Spleen (tissue), 7 donors: ENCODE results near the gene NARF.

ENCODE experiments used
- CTCF ChIP-seq, 11 experiments: fragments of 200-600 bp in 7 of 11; fragments of 450-650 bp in 4 of 11; sonication (generic) in 4 of 11; IDR thresholded peaks in 8 of 11; conservative IDR thresholded peaks in 3 of 11; 1 replicate in 7 of 11; 2 replicates in 4 of 11; pipeline versions ENCODE4 v1.4.0 to v1.8.0; 2016 to 2021; ENCODE audit warnings: antibody characterized with exemption in 11 of 11, inconsistent platforms in 4 of 11, mild to moderate bottlenecking in 1 of 11
- POLR2A ChIP-seq, 3 donors: fragments of 450-650 bp; IDR thresholded peaks; one replicate each; pipeline ENCODE4 v1.5.1; 2017; ENCODE audit warnings: antibody characterized with exemption in 3 of 3, mild to moderate bottlenecking in 1 of 3
- POLR2AphosphoS5 ChIP-seq, 3 donors: sonication (generic); formaldehyde crosslinking; IDR thresholded peaks; one replicate each; pipeline ENCODE4 v1.5.1; 2017; ENCODE audit warnings: antibody characterized with exemption in 3 of 3
- donor health status: DM: no; HTN: no; CAD: no; lungs with moderate emphysema.
- donor health status: DM: no; HTN: no; CAD: no.
- donor health status: DM: no; HTN: no; CAD: no.

GRCh38 chr17:82491196-82491530 is 32.6 kb downstream of the NARF start:
- TF ChIP-seq CTCF (IDR thresholded peaks at IDR 0.05 in 8 of 11, conservative IDR thresholded peaks at IDR 0.05 in 3 of 11), result no peak
- TF ChIP-seq POLR2A (IDR thresholded peaks at IDR 0.05), result no peak
- no peak for TF ChIP-seq POLR2AphosphoS5 (IDR thresholded peaks at IDR 0.05)
